ENCODE measurements around the gene SV2B.

GRCh38 chr15:91270747-91271146, 170.7 kb downstream of the SV2B start:
- TF ChIP-seq CTCF (IDR thresholded peaks at IDR 0.05) (no peak), POLR2A (IDR thresholded peaks at IDR 0.05) (no peak)

All from testis (tissue), 2 donors.